Measurements from ENCODE around the gene KDM6A.
"Not testable (repeated sequence)": the region's sequence is repeated elsewhere in the genome, so short reads cannot be mapped to it uniquely, and the experiment has no call there.

KDM6A gene

DNA sequence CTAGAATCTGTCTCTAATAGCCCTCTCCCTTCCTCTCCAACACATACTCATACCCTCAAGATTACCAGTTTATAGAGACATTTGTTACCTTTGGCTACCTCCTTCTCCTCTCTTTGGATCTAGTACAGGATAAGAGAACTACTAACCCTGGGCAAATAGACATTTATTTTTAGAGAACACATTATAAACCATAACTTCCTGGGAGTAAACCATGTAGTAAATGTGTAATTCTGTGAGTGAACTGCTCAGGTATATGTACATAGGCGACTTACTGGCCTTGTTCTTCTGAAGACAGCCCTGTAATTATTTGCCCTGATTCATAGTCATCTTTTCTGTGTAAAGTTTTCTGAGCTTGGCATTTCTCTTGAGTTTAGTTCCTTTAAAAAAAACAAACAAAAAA lies 94.2 kb downstream of the KDM6A start:
- DNase-seq = no peak

- no peak for DNase-seq
Measured at GRCh38 chrX:44970709-44971108, 97.7 kb downstream of the KDM6A start.

DNA sequence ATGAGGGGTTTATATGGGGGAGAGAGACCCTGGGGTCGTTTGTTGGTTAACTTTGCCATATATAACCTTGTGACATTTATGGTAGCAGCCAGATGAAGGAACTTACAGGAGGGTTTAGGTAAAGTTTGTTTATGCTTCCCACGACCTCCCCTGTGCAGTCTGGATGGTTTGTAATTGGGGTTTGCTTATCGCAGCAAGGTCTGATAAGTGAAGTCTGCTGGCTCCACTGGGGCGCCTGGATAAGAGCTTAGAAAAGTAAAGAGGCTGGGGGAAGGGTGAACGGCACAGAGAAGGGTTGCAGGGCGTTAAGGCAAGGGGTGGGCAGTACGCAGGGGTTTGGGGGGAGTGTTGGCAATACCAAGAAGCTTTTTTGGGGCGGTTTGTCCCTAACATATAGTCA lies 98.7 kb downstream of the KDM6A start:
- DNase-seq = no peak

DNA sequence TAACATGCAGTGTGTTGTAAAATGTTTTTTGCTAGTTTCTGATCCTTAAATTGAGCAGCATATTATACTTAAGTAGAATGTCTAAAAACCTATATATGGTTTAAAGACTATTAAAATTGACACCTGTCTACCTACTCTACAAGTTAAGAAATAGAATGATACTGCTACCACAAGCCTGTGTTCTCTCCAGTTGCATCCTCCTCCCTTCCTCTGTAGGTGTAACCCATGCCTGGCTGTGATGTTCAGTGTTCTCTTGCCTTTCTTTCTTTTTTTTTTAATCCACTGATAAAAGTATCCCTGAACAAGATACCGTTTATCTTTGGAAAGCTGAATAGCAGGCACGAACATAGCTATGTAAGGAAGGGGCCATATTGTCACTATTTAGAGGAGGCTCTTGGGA lies 99.1 kb downstream of the KDM6A start:
- DNase-seq = no peak

GRCh38 chrX:44973420-44973932 lies 100.5 kb downstream of the KDM6A start:
- no peak for DNase-seq

- DNase-seq = no peak
Measured at GRCh38 chrX:44974451-44974850, 101.5 kb downstream of the KDM6A start.

DNA sequence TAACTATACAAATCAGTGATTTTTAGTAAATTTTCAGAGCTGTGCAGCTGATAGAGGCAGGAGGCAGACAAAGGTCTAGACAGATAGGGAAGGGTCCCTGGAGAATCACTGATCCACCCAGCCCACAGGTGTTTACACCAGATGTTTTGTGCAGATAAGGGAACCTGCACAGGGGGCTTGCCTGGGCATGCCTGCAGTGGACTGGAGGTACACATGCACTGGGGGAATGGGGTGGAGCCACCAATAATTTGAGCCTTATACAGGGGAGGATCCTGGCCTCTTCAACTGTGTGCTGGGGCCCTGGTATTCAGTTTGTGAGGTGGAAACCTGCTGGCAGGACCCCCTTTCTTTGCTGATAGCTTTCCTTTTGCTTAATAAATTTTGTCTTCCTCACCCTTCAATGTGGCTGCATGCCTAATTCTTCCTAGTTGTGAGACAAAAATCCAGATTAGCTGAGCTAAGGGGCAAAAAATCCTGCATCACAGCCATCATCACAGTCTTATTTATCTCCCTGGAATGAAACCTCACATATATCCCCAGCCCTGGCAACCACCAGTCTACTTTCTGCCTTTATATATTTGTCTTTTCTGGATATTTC lies 102.8 kb downstream of the KDM6A start:
- DNase-seq = no peak

DNA sequence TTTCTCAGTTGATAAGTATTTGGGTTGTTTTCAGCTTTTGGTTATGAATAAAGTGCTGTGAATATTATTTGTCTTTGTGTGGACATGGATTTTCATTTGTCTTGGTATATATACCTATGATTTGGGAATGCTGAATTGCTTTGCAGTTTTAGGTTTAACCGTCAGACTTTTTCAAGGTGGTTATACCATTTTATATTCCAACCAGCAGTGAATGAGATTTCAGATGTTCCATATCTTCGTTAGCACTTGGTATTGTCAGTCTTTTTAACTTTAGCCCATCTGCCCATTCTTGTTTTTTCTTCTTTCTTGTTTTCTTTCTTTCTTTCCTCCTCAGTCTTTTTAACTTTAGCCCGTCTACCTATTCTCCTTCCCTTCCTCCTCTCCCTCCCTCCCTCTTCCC lies 106.0 kb downstream of the KDM6A start:
- DNase-seq = no peak

DNA sequence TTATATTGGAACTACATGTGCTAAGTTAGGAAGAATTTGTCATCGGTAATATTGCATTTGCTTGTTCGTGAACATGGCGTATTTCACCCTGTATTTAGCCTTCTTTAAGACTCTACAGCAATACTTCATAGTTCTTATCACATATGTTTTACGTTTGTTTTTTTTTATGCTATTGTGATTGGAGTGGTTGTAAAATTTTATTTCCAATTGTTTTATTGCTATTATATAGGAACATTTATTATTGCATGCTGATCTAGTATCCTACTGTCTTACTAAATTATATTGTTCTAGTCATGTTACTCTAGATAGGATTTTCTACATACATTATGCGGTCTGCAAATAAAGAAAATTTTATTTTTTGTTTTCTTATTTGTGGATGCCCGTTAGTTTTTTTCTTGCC lies 107.4 kb downstream of the KDM6A start:
- no peak for DNase-seq

DNA sequence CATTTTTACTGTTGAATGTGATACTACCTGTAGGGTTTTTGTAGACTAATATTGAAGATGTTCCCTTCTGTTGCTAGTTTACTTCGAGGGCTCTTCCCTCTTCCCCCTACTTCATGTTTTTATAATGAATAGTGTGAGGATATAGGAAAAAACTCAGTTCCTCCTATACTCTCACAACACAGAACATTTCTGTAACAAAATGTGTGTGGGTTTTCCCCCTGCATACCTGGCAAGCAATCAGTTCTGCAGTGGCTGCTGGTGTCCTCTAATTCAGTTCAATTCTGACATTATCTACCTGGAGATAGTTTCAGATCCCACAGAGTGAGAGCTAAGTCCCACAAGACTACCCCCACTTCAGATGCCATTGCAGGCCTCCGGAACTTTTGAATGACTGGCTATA lies 107.9 kb downstream of the KDM6A start:
- DNase-seq = no peak

- DNase-seq = no peak
Measured at GRCh38 chrX:44989995-44990770, 117.2 kb downstream of the KDM6A start.

GRCh38 chrX:44992775-44993174 lies 119.8 kb downstream of the KDM6A start:
- DNase-seq = no peak

- no peak for DNase-seq
Measured at GRCh38 chrX:44996277-44996676, 123.3 kb downstream of the KDM6A start.

GRCh38 chrX:44997282-44997812 lies 124.4 kb downstream of the KDM6A start:
- no peak for DNase-seq

DNA sequence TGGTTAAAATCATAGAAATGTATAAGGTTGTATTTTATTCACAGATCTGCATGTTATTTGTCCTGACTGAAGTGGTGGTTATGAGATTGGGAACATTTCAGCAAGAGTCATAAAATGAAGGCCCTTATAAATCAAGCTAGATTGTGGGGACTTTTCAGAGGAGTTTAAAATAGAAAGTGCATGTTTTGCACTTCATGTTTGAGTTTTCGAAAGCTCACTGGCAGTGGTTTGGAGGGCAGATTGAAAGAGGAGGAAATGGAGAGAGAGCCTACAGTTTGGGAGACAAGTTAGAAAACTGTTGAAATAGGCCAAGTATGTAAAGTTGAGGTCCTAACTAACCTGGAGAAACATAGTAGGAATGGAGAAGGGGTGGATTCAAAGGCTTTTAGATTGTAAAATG lies 124.9 kb downstream of the KDM6A start:
- DNase-seq = no peak

- not testable (repeated sequence) for DNase-seq
Measured at GRCh38 chrX:44999237-44999636, 126.2 kb downstream of the KDM6A start.

GRCh38 chrX:44999872-45000271 lies 126.9 kb downstream of the KDM6A start:
- DNase-seq = not testable (repeated sequence)

DNA sequence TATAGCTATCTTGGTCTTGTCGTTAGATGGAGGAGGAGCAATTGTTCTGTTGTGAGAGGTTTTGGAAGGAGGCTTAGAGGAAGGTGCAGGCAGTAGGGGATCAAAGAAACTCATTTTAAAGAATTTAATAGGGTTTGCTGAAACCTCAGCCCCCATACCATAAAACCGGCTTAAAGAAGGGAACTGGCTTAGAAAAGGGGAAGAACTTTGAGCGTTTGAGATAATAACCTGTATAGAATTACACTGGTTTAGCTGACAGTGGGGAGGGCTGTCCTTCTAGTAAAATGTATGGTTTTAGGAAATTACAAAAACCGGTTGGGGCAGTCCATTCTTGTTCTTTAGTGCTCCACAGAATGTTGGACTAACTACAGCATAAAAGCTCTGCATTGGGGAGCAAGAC lies 128.1 kb downstream of the KDM6A start:
- no peak for DNase-seq

- DNase-seq = no peak
Measured at GRCh38 chrX:45003085-45003484, 130.1 kb downstream of the KDM6A start.

- DNase-seq = no peak
Measured at GRCh38 chrX:45006002-45006800, 133.2 kb downstream of the KDM6A start.

GRCh38 chrX:45007598-45007997 lies 134.6 kb downstream of the KDM6A start:
- no peak for DNase-seq

GRCh38 chrX:45009371-45010000 lies 136.5 kb downstream of the KDM6A start:
- no peak for DNase-seq

- no peak for DNase-seq
Measured at GRCh38 chrX:45011131-45011530, 138.1 kb downstream of the KDM6A start.

Measured in T-helper 9 cell (primary cell).